Neuronal stem cell (in vitro differentiated cells): ENCODE data around the gene AIP. TPM values are rescaled to one million over a fixed set of nuclear protein-coding genes. Genes with fewer than 3 reads are reported as not detected.

ENCODE experiments used
- DNase-seq: peaks from one replicate; pipeline ENCODE4 v3.0.0-alpha.2; 2013; ENCODE audit warnings: low spot score
- H2AFZ ChIP-seq: one replicate; pipeline ENCODE4 v1.6.1; 2013; ENCODE audit warnings: mild to moderate bottlenecking, low read length, inconsistent platforms
- H2AK5ac ChIP-seq: 2 replicates; pipeline ENCODE4 v1.6.1; 2013; ENCODE audit warnings: low read depth, mild to moderate bottlenecking, inconsistent platforms, low read length, moderate library complexity, mixed read lengths
- H2BK120ac ChIP-seq: 2 replicates; pipeline ENCODE4 v1.6.1; 2013; ENCODE audit warnings: low read depth, mild to moderate bottlenecking, inconsistent platforms, low read length, moderate library complexity, mixed read lengths
- H2BK12ac ChIP-seq: one replicate; pipeline ENCODE4 v1.6.1; 2013; ENCODE audit warnings: low read length, inconsistent platforms
- H2BK15ac ChIP-seq: 2 replicates; pipeline ENCODE4 v1.6.1; 2013; ENCODE audit warnings: mild to moderate bottlenecking, low read length, inconsistent platforms, mixed read lengths
- H2BK5ac ChIP-seq: one replicate; pipeline ENCODE4 v1.6.1; 2013; ENCODE audit warnings: inconsistent platforms, mild to moderate bottlenecking, low read length, moderate library complexity
- H3K14ac ChIP-seq: one replicate; pipeline ENCODE4 v1.6.1; 2013; ENCODE audit warnings: low read length, inconsistent platforms
- H3K18ac ChIP-seq: 2 replicates; pipeline ENCODE4 v1.6.1; 2013; ENCODE audit warnings: low read length, inconsistent platforms
- H3K23ac ChIP-seq: 2 replicates; pipeline ENCODE4 v1.6.1; 2013; ENCODE audit warnings: low read depth, mild to moderate bottlenecking, mixed read lengths, low read length, inconsistent platforms; ENCODE audit not compliant: poor library complexity
- H3K27ac ChIP-seq: replicated peaks from 3 replicates; pipeline ENCODE4 v1.5.1; 2013; ENCODE audit warnings: low read length, inconsistent platforms
- H3K27me3 ChIP-seq, 3 experiments: 2 replicates each; pipeline ENCODE4 v1.6.1; 2013; ENCODE audit warnings: low read length in 3 of 3, mild to moderate bottlenecking in 2 of 3, inconsistent platforms in 1 of 3, low read depth in 1 of 3, mixed read lengths in 1 of 3, moderate library complexity in 1 of 3; ENCODE audit not compliant: control insufficient read depth in 3 of 3, insufficient read depth in 3 of 3
- H3K36me3 ChIP-seq, 2 donors: replicated peaks in 1 of 2; 2 replicates each; pipeline ENCODE4 v1.6.1; 2013; ENCODE audit warnings: low read length in 2 of 2; ENCODE audit not compliant: control insufficient read depth in 2 of 2, insufficient read depth in 2 of 2
- H3K4ac ChIP-seq: 2 replicates; pipeline ENCODE4 v1.6.1; 2013; ENCODE audit warnings: inconsistent platforms, mild to moderate bottlenecking, low read length, moderate library complexity
- H3K4me1 ChIP-seq, 2 donors: 1 replicate in 1 of 2; 2 replicates in 1 of 2; pipeline ENCODE4 v1.6.1; 2013; ENCODE audit warnings: low read length in 2 of 2, low read depth in 1 of 2; ENCODE audit not compliant: control insufficient read depth in 2 of 2, insufficient read depth in 1 of 2
- H3K4me2 ChIP-seq: one replicate; pipeline ENCODE4 v1.6.1; 2013; ENCODE audit warnings: mild to moderate bottlenecking, low read length, inconsistent platforms; ENCODE audit not compliant: insufficient read depth, poor library complexity, severe bottlenecking
- H3K4me3 ChIP-seq, 2 donors: 2 replicates each; pipeline ENCODE4 v1.5.1; 2013; ENCODE audit warnings: low read length in 2 of 2, mild to moderate bottlenecking in 2 of 2, inconsistent platforms in 1 of 2, moderate library complexity in 1 of 2
- H3K79me1 ChIP-seq: one replicate; pipeline ENCODE4 v1.6.1; 2013; ENCODE audit warnings: low read depth, mild to moderate bottlenecking, inconsistent platforms, low read length, moderate library complexity
- H3K9ac ChIP-seq: one replicate; pipeline ENCODE4 v1.6.1; 2013; ENCODE audit warnings: mild to moderate bottlenecking, low read depth, low read length, inconsistent platforms; ENCODE audit not compliant: poor library complexity
- H3K9me3 ChIP-seq, 2 donors: replicated peaks in 1 of 2; 2 replicates each; pipeline versions ENCODE3 to v1.6.1; 2013; ENCODE audit warnings: low read length in 2 of 2, mild to moderate bottlenecking in 2 of 2, inconsistent platforms in 1 of 2, low read depth in 1 of 2, mixed read lengths in 1 of 2, moderate library complexity in 1 of 2; ENCODE audit not compliant: control insufficient read depth in 2 of 2, insufficient read depth in 1 of 2
- H4K8ac ChIP-seq: one replicate; pipeline ENCODE4 v1.6.1; 2013; ENCODE audit warnings: low read depth, mild to moderate bottlenecking, inconsistent platforms, low read length, moderate library complexity
- H4K91ac ChIP-seq: one replicate; pipeline ENCODE4 v1.6.1; 2013; ENCODE audit warnings: low read length, low read depth, mild to moderate bottlenecking, inconsistent platforms; ENCODE audit not compliant: poor library complexity
- WGBS, 2 donors: extraction: QIAGEN DNeasy Blood & Tissue Kit; methylation state at CpG; one replicate each; pipeline ENCODE4 v1.1.7; 2013; ENCODE audit warnings: missing lambda C conversion rate in 2 of 2, mixed read lengths in 1 of 2; ENCODE audit not compliant: insufficient read length in 2 of 2, insufficient replicate concordance in 1 of 2; ENCODE audit errors: extremely low coverage in 2 of 2; 5-methylcytosine and 5-hydroxymethylcytosine counted together
- polyA plus RNA-seq, 2 experiments: library from polyadenylated mRNA; stranded (reverse); fragments of 200-250 nt; gene quantifications; one replicate each; pipeline ENCODE4 v1.2.3, GENCODE V29; 2013

Gene AIP
- 39.8 TPM for polyA plus RNA-seq (2013, experiment 1 of 2)
- 38.5 TPM for polyA plus RNA-seq (2013, experiment 2 of 2)

GRCh38 chr11:67482827-67483798, at the start of gene AIP:
AIP (plus strand) TSS chr11:67483026; CDS start chr11:67483159, 133 bp downstream.
- H3K79me1 ChIP-seq, result peaks cover 7% of the 10 kb centered on the region
- peak within 1 kb of the TSS; percentile 72 for H3K4me2 ChIP-seq
- peak within 1 kb of the TSS; percentile 76 for H3K23ac ChIP-seq
- WGBS, 2 donors, result no CpG with 5 or more reads among the region's 60 CpGs
- no peak within 1 kb of the TSS for H3K4ac ChIP-seq
- peak within 1 kb of the TSS; percentile 83 for H2AK5ac ChIP-seq
- DNase-seq, result peak; percentile 98
- H2BK5ac ChIP-seq, result peak within 1 kb of the TSS; percentile 49
- H3K9ac ChIP-seq, result peak within 1 kb of the TSS; percentile 96
- H2BK120ac ChIP-seq, result no peak within 1 kb of the TSS
- H3K9me3 ChIP-seq, result peaks cover 0 to 3% of the 10 kb centered on the region in 2 donors
- peak within 1 kb of the TSS; percentile 60 for H2BK15ac ChIP-seq
- H3K27me3 ChIP-seq, result no peaks in the 10 kb centered on the region
- peak within 1 kb of the TSS; percentile 19 for H4K8ac ChIP-seq
- H2BK12ac ChIP-seq, result no peak within 1 kb of the TSS
- H2AFZ ChIP-seq, result peak within 1 kb of the TSS; percentile 86
- H3K18ac ChIP-seq, result peak within 1 kb of the TSS; percentile 98
- peaks cover 4 to 7% of the 10 kb centered on the region in 2 donors for H3K4me1 ChIP-seq
- H3K14ac ChIP-seq, result peak within 1 kb of the TSS; percentile 25
- H4K91ac ChIP-seq, result no peak within 1 kb of the TSS
- peak within 1 kb of the TSS; percentile 57 to 89 for H3K4me3 ChIP-seq
- H3K27ac ChIP-seq, result peak within 1 kb of the TSS; percentile 82
- peaks cover 2 to 18% of the 10 kb centered on the region in 2 donors for H3K36me3 ChIP-seq

GRCh38 chr11:67433536-67434394, 49.1 kb upstream of the AIP start:
- Histone ChIP-seq H3K9ac (peak overlapping the region; percentile 44), H3K9me3 (no peaks in the 10 kb centered on the region), H2BK5ac (peak overlapping the region; percentile 39), H2AK5ac (peak overlapping the region; percentile 13), H2AFZ (no peak overlapping the region), H4K91ac (no peak overlapping the region), H3K36me3 (peaks cover 34 to 74% of the 10 kb centered on the region in 2 donors), H2BK12ac (no peak overlapping the region), H4K8ac (no peak overlapping the region), H3K4me2 (no peak overlapping the region), H3K27ac (no peak overlapping the region), H3K27me3 (no peaks in the 10 kb centered on the region), H3K79me1 (peaks cover 5% of the 10 kb centered on the region), H3K4me1 (peaks cover 5 to 7% of the 10 kb centered on the region in 2 donors), H3K23ac (no peak overlapping the region), H3K4ac (no peak overlapping the region), H2BK15ac (no peak overlapping the region), H3K14ac (no peak overlapping the region), H3K4me3 (no peak overlapping the region), H3K18ac (no peak overlapping the region), H2BK120ac (no peak overlapping the region)
- WGBS, 2 donors, result no CpG with 5 or more reads among the region's 22 CpGs
- no peak for DNase-seq

GRCh38 chr11:67434395-67434881, 48.4 kb upstream of the AIP start:
- peak overlapping the region; percentile 44 for H3K9ac ChIP-seq
- no peak overlapping the region for H3K27ac ChIP-seq
- H3K36me3 ChIP-seq, result peaks cover 37 to 78% of the 10 kb centered on the region in 2 donors
- H3K4me3 ChIP-seq, result no peak overlapping the region
- H3K9me3 ChIP-seq, result no peaks in the 10 kb centered on the region
- H2BK15ac ChIP-seq, result no peak overlapping the region
- H2BK12ac ChIP-seq, result peak overlapping the region; percentile 73
- no peak overlapping the region for H2BK120ac ChIP-seq
- peaks cover 2% of the 10 kb centered on the region for H3K79me1 ChIP-seq
- peaks cover 0 to under 1% (median 0%) of the 10 kb centered on the region in 3 experiments for H3K27me3 ChIP-seq
- no peak overlapping the region for H2AFZ ChIP-seq
- no peak overlapping the region for H3K18ac ChIP-seq
- no CpG with 5 or more reads among the region's 23 CpGs for WGBS, 2 donors
- no peak overlapping the region for H4K91ac ChIP-seq
- no peak for DNase-seq
- H3K23ac ChIP-seq, result peak overlapping the region; percentile 31
- no peak overlapping the region for H3K14ac ChIP-seq
- H3K4me1 ChIP-seq, result peaks cover under 1 to 1% of the 10 kb centered on the region in 2 donors
- no peak overlapping the region for H4K8ac ChIP-seq
- H2BK5ac ChIP-seq, result peak overlapping the region; percentile 35
- H3K4me2 ChIP-seq, result no peak overlapping the region
- H3K4ac ChIP-seq, result peak overlapping the region; percentile 53
- peak overlapping the region; percentile 13 for H2AK5ac ChIP-seq
